Vagina (tissue), 2 donors: Measurements from ENCODE around the gene ATXN7L3. TPM values are rescaled to one million over a fixed set of nuclear protein-coding genes. Genes with fewer than 3 reads are reported as not detected.
"Not testable (repeated sequence)": the region's sequence is repeated elsewhere in the genome, so short reads cannot be mapped to it uniquely, and the experiment has no call there.

ENCODE experiments used
- DNase-seq, 2 donors: peaks; one replicate each; pipeline ENCODE4 v3.0.0-alpha.2; 2017; ENCODE audit errors: extremely low spot score in 2 of 2
- H3K27ac ChIP-seq: fragments of 200-600 bp; sonication (generic); one replicate; pipeline ENCODE4 v1.5.1; 2019
- H3K27me3 ChIP-seq: fragments of 200-600 bp; sonication (generic); one replicate; pipeline ENCODE4 v1.5.1; 2019
- H3K36me3 ChIP-seq, 2 donors: fragments of 200-600 bp; sonication (generic); one replicate each; pipeline ENCODE4 v1.5.1; 2017 to 2019
- H3K4me1 ChIP-seq: fragments of 200-600 bp; sonication (generic); one replicate; pipeline ENCODE4 v1.5.1; 2019
- H3K4me3 ChIP-seq, 2 donors: fragments of 200-600 bp; sonication (generic); 1 replicate in 1 of 2; 2 replicates in 1 of 2; pipeline ENCODE4 v1.5.1; 2016 to 2019
- H3K9me3 ChIP-seq: fragments of 200-600 bp; sonication (generic); one replicate; pipeline ENCODE4 v1.5.1; 2019
- CTCF ChIP-seq, 3 experiments: fragments of 450-650 bp in 2 of 3; fragments of 200-600 bp in 1 of 3; sonication (generic) in 1 of 3; IDR thresholded peaks; one replicate each; pipeline ENCODE4 v1.5.1; 2017 to 2019; ENCODE audit warnings: antibody characterized with exemption in 3 of 3, mild to moderate bottlenecking in 2 of 3, moderate library complexity in 2 of 3
- POLR2A ChIP-seq, 2 donors: fragments of 450-650 bp; IDR thresholded peaks; one replicate each; pipeline ENCODE4 v1.6.1; 2017; ENCODE audit warnings: antibody characterized with exemption in 2 of 2, mild to moderate bottlenecking in 2 of 2, moderate library complexity in 2 of 2
- POLR2AphosphoS5 ChIP-seq, 2 donors: sonication (generic); formaldehyde crosslinking; IDR thresholded peaks; one replicate each; pipeline ENCODE4 v1.9.0; 2017; ENCODE audit warnings: antibody characterized with exemption in 2 of 2, mild to moderate bottlenecking in 2 of 2, low read depth in 1 of 2; ENCODE audit not compliant: insufficient read depth in 1 of 2
- intact Hi-C: fragments of 100-400 bp; cut with DNase I; formaldehyde crosslinking; loops from one replicate; pipeline ENCODE4 v1.15.1; 2023
- microRNA-seq: library from miRNA; unstranded; fragments of <30 nt; microRNA quantifications from one replicate; pipeline ENCODE4, GENCODE V29; 2017; ENCODE audit warnings: borderline number of aligned reads, borderline replicate concordance
- small RNA-seq: library from RNA; depleted of rRNA; stranded (forward); fragments of <200 nt; gene quantifications from one replicate; pipeline ENCODE3, GENCODE V24; 2016
- total RNA-seq: library from RNA; depleted of rRNA; stranded (reverse); fragments of >200 nt; gene quantifications from one replicate; pipeline ENCODE4 v1.2.3, GENCODE V29; 2016

The ATXN7L3 gene
- total RNA-seq, 1 donor from 2014 or later, result 27.3 TPM

GRCh38 chr17:44144966-44145739, 54.5 kb downstream of the ATXN7L3 start:
- no peaks in the 10 kb centered on the region for H3K9me3 ChIP-seq
- no peak overlapping the region for H3K4me3 ChIP-seq
- no peaks in the 10 kb centered on the region for H3K27me3 ChIP-seq
- peaks cover 15% of the 10 kb centered on the region for H3K4me1 ChIP-seq
- H3K27ac ChIP-seq, result no peak overlapping the region
- intact Hi-C loops, result no loop called here
- H3K36me3 ChIP-seq, result no peaks in the 10 kb centered on the region
- no peak for DNase-seq
- no peak for TF ChIP-seq POLR2AphosphoS5 (IDR thresholded peaks at IDR 0.05; ENCODE audit: insufficient read depth in 1 of 2, low read depth in 1 of 2)
- no peak for TF ChIP-seq POLR2A (IDR thresholded peaks at IDR 0.05)
- no peak for TF ChIP-seq CTCF (IDR thresholded peaks at IDR 0.05)

GRCh38 chr17:44143921-44144320, 55.8 kb downstream of the ATXN7L3 start:
- H3K36me3 ChIP-seq, H3K27ac ChIP-seq, DNase-seq, intact Hi-C loops, H3K4me3 ChIP-seq, H3K9me3 ChIP-seq, H3K27me3 ChIP-seq: not testable (repeated sequence)
- H3K4me1 ChIP-seq, result peaks cover 15% of the 10 kb centered on the region

Small RNAs within 50 kb of the gene (microRNA-seq; reads per million reads assigned to microRNA genes)
- gene MIR6782, result not detected

Small RNAs within 50 kb of the gene (small RNA-seq; reads per million reads assigned to genes)
- gene MIR6782, result not detected

Other genes with a start within 250 kb of the ATXN7L3 start
- not detected for gene PYY, start 245.9 kb downstream of the ATXN7L3 start, total RNA-seq
- 4.9 TPM for gene NAGS, start 195.3 kb downstream of the ATXN7L3 start, total RNA-seq
- gene TMEM101, start 184.9 kb downstream of the ATXN7L3 start, total RNA-seq, result 33.6 TPM
- 27.3 TPM for gene LSM12, start 133.2 kb downstream of the ATXN7L3 start, total RNA-seq
- 44.0 TPM for gene G6PC3, start 129.1 kb downstream of the ATXN7L3 start, total RNA-seq
- 86.9 TPM for gene HDAC5, start 76.2 kb downstream of the ATXN7L3 start, total RNA-seq
- gene HROB, start 58.0 kb downstream of the ATXN7L3 start, total RNA-seq, result 2.0 TPM
- not detected for gene ASB16, start 29.2 kb downstream of the ATXN7L3 start, total RNA-seq
- 34.9 TPM for gene TMUB2, start 12.9 kb downstream of the ATXN7L3 start, total RNA-seq
- gene UBTF, start 19.8 kb upstream of the ATXN7L3 start, total RNA-seq, result 53.5 TPM
- not detected for gene SLC4A1, start 68.3 kb upstream of the ATXN7L3 start, total RNA-seq
- gene RUNDC3A, start 108.7 kb upstream of the ATXN7L3 start, total RNA-seq, result 2.0 TPM
- 93.1 TPM for gene SLC25A39, start 124.9 kb upstream of the ATXN7L3 start, total RNA-seq
- gene GRN, start 145.4 kb upstream of the ATXN7L3 start, total RNA-seq, result 268 TPM
- 4.2 TPM for gene FAM171A2, start 164.0 kb upstream of the ATXN7L3 start, total RNA-seq
- gene ITGA2B, start 189.8 kb upstream of the ATXN7L3 start, total RNA-seq, result 2.0 TPM